Sigmoid colon (tissue), 4 donors: ENCODE results near the gene GLIPR1L2.

Experiments
- CTCF ChIP-seq, 4 experiments: fragments of 450-650 bp in 3 of 4; fragments of 200-600 bp in 1 of 4; IDR thresholded peaks; one replicate each; pipeline ENCODE4 v1.5.1; 2016 to 2019; ENCODE audit warnings: antibody characterized with exemption in 4 of 4, mild to moderate bottlenecking in 3 of 4, moderate library complexity in 2 of 4
- EP300 ChIP-seq, 4 donors: sonication (generic); formaldehyde crosslinking; IDR thresholded peaks; one replicate each; pipeline ENCODE4 v1.6.1; 2017; ENCODE audit warnings: antibody characterized with exemption in 4 of 4

DNA sequence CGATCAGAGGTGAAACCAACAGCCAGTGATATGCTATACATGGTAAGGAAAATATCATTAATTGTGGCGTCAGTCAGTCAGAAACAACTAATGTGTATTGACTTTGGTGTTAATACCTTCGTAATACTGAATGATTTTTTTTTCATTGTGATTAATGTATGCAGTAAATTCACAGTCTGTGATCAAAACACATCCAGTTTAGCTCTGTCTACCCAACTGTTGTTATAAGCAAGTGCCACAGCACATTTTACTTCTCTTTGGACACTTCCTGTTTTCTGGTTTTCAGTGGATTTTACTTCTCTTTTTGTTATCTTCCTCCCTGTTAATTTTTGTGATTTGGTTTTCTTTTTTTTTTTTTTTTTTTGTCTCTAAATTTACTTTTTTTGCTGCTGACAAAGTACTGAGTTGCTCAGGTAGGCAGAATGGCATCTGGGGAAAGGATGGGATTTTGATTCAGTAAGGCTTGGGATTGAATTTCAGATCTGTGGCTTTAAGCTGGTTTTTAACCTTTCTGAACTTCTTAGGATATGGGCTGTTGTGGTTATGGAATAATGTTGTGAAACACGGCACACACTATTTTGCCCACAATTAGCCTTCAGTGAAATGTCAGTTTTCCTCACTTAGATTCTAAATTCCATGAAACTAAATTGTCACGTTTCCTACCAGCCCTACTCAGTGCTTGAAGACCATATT lies 90.3 kb downstream of the GLIPR1L2 start:
- no peak for TF ChIP-seq CTCF (IDR thresholded peaks at IDR 0.05)
- TF ChIP-seq EP300 (IDR thresholded peaks at IDR 0.05) = no peak
